ENCODE data around the gene LRRC9.
"Not testable (repeated sequence)": the region's sequence is repeated elsewhere in the genome, so short reads cannot be mapped to it uniquely, and the experiment has no call there.

Gene LRRC9

GRCh38 chr14:60092526-60092920 is 172.6 kb downstream of the LRRC9 start:
- peaks cover 7% of the 10 kb centered on the region; the same call in 1 of the 2 replicates for H3K36me3 ChIP-seq (replicated peaks)
- H3K4me3 ChIP-seq = peak overlapping the region; percentile 70
- no peaks in the 10 kb centered on the region for H3K27me3 ChIP-seq (ENCODE audit: low read depth)
- DNase-seq (ENCODE audit: low spot score in 2 of 2) = peak in 1 of 2 experiments; percentile 33
- in situ Hi-C loops (cut with MboI; ENCODE audit: low sequenced_read_pairs) = no loop called here
- peaks cover 9% of the 10 kb centered on the region for H3K4me1 ChIP-seq
- H3K9me3 ChIP-seq = no peaks in the 10 kb centered on the region

- no peaks in the 10 kb centered on the region for H3K27me3 ChIP-seq (ENCODE audit: low read depth)
- H3K4me1 ChIP-seq = peaks cover 9% of the 10 kb centered on the region
- H3K9me3 ChIP-seq = no peaks in the 10 kb centered on the region
- in situ Hi-C loops (cut with MboI; ENCODE audit: low sequenced_read_pairs) = no loop called here
- H3K36me3 ChIP-seq (replicated peaks) = peaks cover 11% of the 10 kb centered on the region; the same call in 1 of the 2 replicates
- no peak for DNase-seq (ENCODE audit: low spot score in 2 of 2)
- peak overlapping the region; percentile 70 for H3K4me3 ChIP-seq
These were observed 173.1 kb downstream of the LRRC9 start for GRCh38 chr14:60093080-60093479.

GRCh38 chr14:60093606-60094005 is 173.7 kb downstream of the LRRC9 start:
- no peaks in the 10 kb centered on the region for H3K27me3 ChIP-seq (ENCODE audit: low read depth)
- peak overlapping the region; percentile 70 for H3K4me3 ChIP-seq
- DNase-seq (ENCODE audit: low spot score in 2 of 2) = no peak
- peaks cover 12% of the 10 kb centered on the region; the same call in 1 of the 2 replicates for H3K36me3 ChIP-seq (replicated peaks)
- H3K4me1 ChIP-seq = peaks cover 9% of the 10 kb centered on the region
- in situ Hi-C loops (cut with MboI; ENCODE audit: low sequenced_read_pairs) = no loop called here
- no peaks in the 10 kb centered on the region for H3K9me3 ChIP-seq

GRCh38 chr14:60094306-60094897 is 174.5 kb downstream of the LRRC9 start:
- Histone ChIP-seq H3K4me1 (peaks cover 9% of the 10 kb centered on the region), H3K27me3 (ENCODE audit: low read depth) (no peaks in the 10 kb centered on the region), H3K36me3 (replicated peaks) (peaks cover 12% of the 10 kb centered on the region; the same call in 1 of the 2 replicates), H3K9me3 (no peaks in the 10 kb centered on the region), H3K4me3 (no peak overlapping the region)
- in situ Hi-C loops (cut with MboI; ENCODE audit: low sequenced_read_pairs) = no loop called here
- DNase-seq (ENCODE audit: low spot score in 2 of 2) = no peak

GRCh38 chr14:60095231-60095630 is 175.3 kb downstream of the LRRC9 start:
- peaks cover 9% of the 10 kb centered on the region for H3K4me1 ChIP-seq
- in situ Hi-C loops (cut with MboI; ENCODE audit: low sequenced_read_pairs) = no loop called here
- no peak for DNase-seq (ENCODE audit: low spot score in 2 of 2)
- H3K36me3 ChIP-seq (replicated peaks) = peaks cover 12% of the 10 kb centered on the region; the same call in 1 of the 2 replicates
- no peak overlapping the region for H3K4me3 ChIP-seq
- H3K9me3 ChIP-seq = no peaks in the 10 kb centered on the region
- no peaks in the 10 kb centered on the region for H3K27me3 ChIP-seq (ENCODE audit: low read depth)

- Histone ChIP-seq H3K36me3 (replicated peaks) (peaks cover 12% of the 10 kb centered on the region; the same call in 1 of the 2 replicates), H3K4me3 (no peak overlapping the region), H3K4me1 (peaks cover 7% of the 10 kb centered on the region), H3K27me3 (ENCODE audit: low read depth) (no peaks in the 10 kb centered on the region), H3K9me3 (no peaks in the 10 kb centered on the region)
- no peak for DNase-seq (ENCODE audit: low spot score in 2 of 2)
- in situ Hi-C loops (cut with MboI; ENCODE audit: low sequenced_read_pairs) = no loop called here
These were observed 176.0 kb downstream of the LRRC9 start for GRCh38 chr14:60095781-60096450.

GRCh38 chr14:60097974-60098373 is 178.0 kb downstream of the LRRC9 start:
- Histone ChIP-seq H3K4me3 (no peak overlapping the region), H3K4me1 (peaks cover 7% of the 10 kb centered on the region), H3K36me3 (replicated peaks) (peaks cover 12% of the 10 kb centered on the region; the same call in 1 of the 2 replicates), H3K27me3 (ENCODE audit: low read depth) (no peaks in the 10 kb centered on the region), H3K9me3 (no peaks in the 10 kb centered on the region)
- in situ Hi-C loops (cut with MboI; ENCODE audit: low sequenced_read_pairs) = no loop called here
- DNase-seq (ENCODE audit: low spot score in 2 of 2) = no peak

GRCh38 chr14:60099855-60100254 is 179.9 kb downstream of the LRRC9 start:
- H3K4me1 ChIP-seq; H3K9me3 ChIP-seq; DNase-seq (ENCODE audit: low spot score in 2 of 2); in situ Hi-C loops (cut with MboI; ENCODE audit: low sequenced_read_pairs); H3K4me3 ChIP-seq; H3K27me3 ChIP-seq (ENCODE audit: low read depth): not testable (repeated sequence)
- H3K36me3 ChIP-seq (replicated peaks) = peaks cover 12% of the 10 kb centered on the region; the same call in 1 of the 2 replicates

- Histone ChIP-seq H3K9me3 (no peaks in the 10 kb centered on the region), H3K27me3 (ENCODE audit: low read depth) (no peaks in the 10 kb centered on the region), H3K36me3 (replicated peaks) (peaks cover 9% of the 10 kb centered on the region; the same call in 1 of the 2 replicates), H3K4me1 (no peaks in the 10 kb centered on the region), H3K4me3 (no peak overlapping the region)
- in situ Hi-C loops (cut with MboI; ENCODE audit: low sequenced_read_pairs) = no loop called here
- no peak for DNase-seq (ENCODE audit: low spot score in 2 of 2)
These were observed 181.8 kb downstream of the LRRC9 start for GRCh38 chr14:60101786-60102185.

GRCh38 chr14:60102389-60102788 is 182.4 kb downstream of the LRRC9 start:
- Histone ChIP-seq H3K4me3 (no peak overlapping the region), H3K4me1 (peaks cover 5% of the 10 kb centered on the region), H3K9me3 (no peaks in the 10 kb centered on the region), H3K27me3 (ENCODE audit: low read depth) (no peaks in the 10 kb centered on the region), H3K36me3 (replicated peaks) (peaks cover 6% of the 10 kb centered on the region; the same call in 1 of the 2 replicates)
- in situ Hi-C loops (cut with MboI; ENCODE audit: low sequenced_read_pairs) = no loop called here
- DNase-seq (ENCODE audit: low spot score in 2 of 2) = no peak

GRCh38 chr14:60106339-60106738 is 186.4 kb downstream of the LRRC9 start:
- H3K9me3 ChIP-seq = no peaks in the 10 kb centered on the region
- no peaks in the 10 kb centered on the region for H3K27me3 ChIP-seq (ENCODE audit: low read depth)
- no peak for DNase-seq (ENCODE audit: low spot score in 2 of 2)
- peaks cover 6% of the 10 kb centered on the region for H3K36me3 ChIP-seq (replicated peaks)
- in situ Hi-C loops (cut with MboI; ENCODE audit: low sequenced_read_pairs) = no loop called here
- no peak overlapping the region for H3K4me3 ChIP-seq
- peaks cover 11% of the 10 kb centered on the region for H3K4me1 ChIP-seq

GRCh38 chr14:60107477-60107876 is 187.5 kb downstream of the LRRC9 start:
- in situ Hi-C loops (cut with MboI; ENCODE audit: low sequenced_read_pairs) = no loop called here
- Histone ChIP-seq H3K4me1 (peaks cover 11% of the 10 kb centered on the region), H3K36me3 (replicated peaks) (peaks cover 6% of the 10 kb centered on the region), H3K27me3 (ENCODE audit: low read depth) (no peaks in the 10 kb centered on the region), H3K4me3 (no peak overlapping the region), H3K9me3 (no peaks in the 10 kb centered on the region)
- DNase-seq (ENCODE audit: low spot score in 2 of 2) = peak in 1 of 2 experiments; percentile 24

GRCh38 chr14:60111732-60112131 is 191.8 kb downstream of the LRRC9 start:
- H3K27me3 ChIP-seq (ENCODE audit: low read depth) = no peaks in the 10 kb centered on the region
- H3K36me3 ChIP-seq (replicated peaks) = peaks cover 14% of the 10 kb centered on the region
- H3K9me3 ChIP-seq = no peaks in the 10 kb centered on the region
- H3K4me1 ChIP-seq = peaks cover 11% of the 10 kb centered on the region
- in situ Hi-C loops (cut with MboI; ENCODE audit: low sequenced_read_pairs) = no loop called here
- no peak overlapping the region for H3K4me3 ChIP-seq
- no peak for DNase-seq (ENCODE audit: low spot score in 2 of 2)
